Breast epithelium (tissue), 3 donors: ENCODE measurements around the gene ACP7.

Experiments
- CTCF ChIP-seq, 3 donors: fragments of 450-650 bp; IDR thresholded peaks; one replicate each; pipeline ENCODE4 v1.5.1; 2016 to 2017; ENCODE audit warnings: antibody characterized with exemption in 3 of 3, mild to moderate bottlenecking in 3 of 3, moderate library complexity in 3 of 3
- POLR2A ChIP-seq: fragments of 450-650 bp; IDR thresholded peaks from one replicate; pipeline ENCODE4 v1.6.1; 2016; ENCODE audit warnings: antibody characterized with exemption, mild to moderate bottlenecking, moderate library complexity

- TF ChIP-seq CTCF (IDR thresholded peaks at IDR 0.05), result no peak
- TF ChIP-seq POLR2A, result no peak
Measured at GRCh38 chr19:39085392-39085791, 1.2 kb downstream of the ACP7 start.
